HG02763 (cell line): ENCODE data around the gene CSTB.

Source experiments
- ATAC-seq: cut with Tn5 transposase; IDR thresholded peaks from one replicate; pipeline ENCODE4 v1.9.1; 2021; ENCODE audit warnings: mild to moderate bottlenecking, moderate library complexity; ENCODE audit not compliant: unreplicated experiment

The CSTB gene

DNA sequence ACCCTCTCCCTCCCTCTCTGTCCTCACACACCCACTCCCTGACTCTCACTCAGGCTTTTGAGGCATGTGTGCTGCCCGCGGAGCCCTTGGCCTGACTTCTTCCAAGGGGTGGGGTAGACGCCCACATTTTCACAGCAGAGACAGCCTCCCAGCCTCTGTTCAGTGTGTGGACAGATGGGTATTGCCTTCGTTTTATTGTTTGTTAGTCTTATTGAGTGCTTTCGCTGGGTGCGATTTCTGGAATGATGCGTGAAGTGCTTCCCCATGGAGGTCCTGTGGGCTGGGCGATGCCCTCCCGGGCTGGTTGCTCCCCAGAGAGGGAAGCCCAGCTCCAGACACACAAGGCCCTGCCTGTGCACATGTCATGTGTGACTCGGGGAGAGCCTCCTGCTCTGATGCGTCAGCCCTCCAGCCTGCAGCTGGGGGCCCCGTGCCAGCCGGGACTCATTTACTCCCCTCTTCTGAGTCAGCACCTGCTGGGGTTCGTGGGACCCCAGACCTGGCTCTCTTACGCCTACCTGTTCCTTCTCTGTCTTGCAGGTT is 42.5 kb downstream of the CSTB start:
- ATAC-seq, result no peak

GRCh38 chr21:43733060-43733459 is 43.0 kb downstream of the CSTB start:
- ATAC-seq, result no peak

- no peak for ATAC-seq
Observed at GRCh38 chr21:43731891-43732711, 44.0 kb downstream of the CSTB start.

DNA sequence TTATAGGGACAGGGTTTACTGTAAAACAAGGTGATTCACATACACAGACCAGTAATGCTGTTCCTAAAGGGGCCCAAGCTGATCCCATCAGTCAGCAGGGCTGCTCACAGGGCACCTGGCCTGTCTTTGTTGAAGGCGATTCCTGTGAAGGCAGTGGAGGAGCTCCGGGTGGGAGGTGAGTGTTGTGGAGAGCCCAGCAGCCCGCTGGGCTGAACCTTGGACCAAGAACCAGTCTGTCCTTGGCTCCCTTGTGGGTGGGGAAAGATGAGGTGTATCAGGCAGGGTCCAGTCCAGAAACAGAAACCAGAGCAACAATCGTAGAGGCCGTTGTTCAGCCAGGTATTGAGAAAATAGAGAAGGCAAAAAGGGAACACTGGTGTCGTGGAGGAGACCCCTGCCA is 44.6 kb downstream of the CSTB start:
- no peak for ATAC-seq

DNA sequence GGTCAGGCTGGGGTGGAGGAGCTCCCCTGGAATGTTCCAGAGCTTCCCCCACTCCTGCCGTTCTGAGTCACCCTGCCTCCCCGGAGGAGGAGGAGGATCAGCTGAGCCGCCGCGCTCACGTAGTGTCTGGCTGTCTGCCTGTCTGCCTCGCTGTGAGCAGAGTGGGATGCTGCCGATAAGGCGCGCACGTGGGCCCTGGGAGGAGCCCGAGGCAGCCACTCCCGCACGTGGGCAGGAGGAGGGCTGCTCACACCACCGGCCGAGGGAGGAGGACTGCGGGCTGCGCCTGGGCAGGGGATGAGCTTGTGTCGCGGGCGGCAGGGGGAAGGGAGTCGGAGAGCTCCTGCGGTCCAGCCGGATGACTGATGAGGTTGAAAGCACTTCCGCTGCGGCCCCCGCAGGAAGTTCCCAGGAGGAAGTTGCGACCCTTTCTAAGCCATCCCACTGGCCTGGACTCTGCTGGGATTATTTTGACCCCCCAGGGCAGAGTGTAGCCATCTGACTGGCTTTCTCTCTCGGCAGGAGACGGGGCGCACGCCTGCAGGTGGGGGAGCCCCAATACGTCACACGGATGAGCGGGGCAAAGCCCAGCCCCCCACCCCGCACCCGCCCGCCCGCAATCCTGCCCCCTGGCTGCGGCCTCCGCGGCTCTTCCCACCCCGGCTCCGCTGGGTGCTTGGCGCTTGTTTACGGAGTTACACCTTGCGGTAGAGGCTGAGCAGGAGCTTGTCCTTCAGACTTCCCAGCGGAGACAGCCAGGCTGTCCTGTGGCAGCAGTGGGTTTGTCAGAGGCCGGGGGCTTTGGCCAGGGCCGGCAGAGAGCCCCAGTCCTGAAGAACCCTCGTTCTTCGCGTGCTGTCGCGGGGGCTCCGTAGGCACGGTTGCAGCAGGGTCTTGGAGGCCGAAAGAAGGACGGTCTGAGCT is 47.4 kb downstream of the CSTB start:
- peak; percentile 66 for ATAC-seq

GRCh38 chr21:43728154-43728466 is 48.0 kb downstream of the CSTB start:
- ATAC-seq, result no peak

DNA sequence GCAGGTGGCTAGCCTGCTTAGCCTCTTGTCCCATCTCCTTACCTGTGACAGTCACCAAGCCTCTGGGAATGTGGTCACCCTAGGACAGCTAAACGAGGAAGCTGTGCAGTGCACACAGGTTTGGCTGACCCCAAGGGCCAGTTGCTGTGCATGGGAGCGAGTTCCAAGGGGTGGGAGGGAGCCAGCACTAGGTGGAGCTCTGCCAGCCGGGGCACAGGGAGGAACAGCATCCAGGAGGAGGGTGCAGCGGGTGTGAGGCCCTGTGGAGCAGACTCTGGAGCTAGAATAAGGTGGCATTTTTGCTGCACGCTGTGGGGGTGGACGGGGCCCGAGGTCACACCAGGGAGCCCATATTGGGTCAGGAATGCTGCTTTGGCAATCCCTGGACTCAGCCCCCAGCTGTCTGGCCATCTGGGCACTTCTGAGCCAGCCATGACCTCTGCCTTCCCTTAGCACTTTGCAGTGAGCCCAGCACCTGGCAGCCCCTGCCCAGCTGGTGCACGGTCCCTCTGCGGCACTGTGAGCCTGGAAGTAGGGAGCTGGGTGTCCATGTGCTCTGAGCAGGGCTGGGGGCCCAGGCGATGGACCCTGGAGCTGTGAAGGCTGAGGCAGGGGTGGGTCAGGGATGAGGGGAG is 48.5 kb downstream of the CSTB start:
- ATAC-seq, result no peak

DNA sequence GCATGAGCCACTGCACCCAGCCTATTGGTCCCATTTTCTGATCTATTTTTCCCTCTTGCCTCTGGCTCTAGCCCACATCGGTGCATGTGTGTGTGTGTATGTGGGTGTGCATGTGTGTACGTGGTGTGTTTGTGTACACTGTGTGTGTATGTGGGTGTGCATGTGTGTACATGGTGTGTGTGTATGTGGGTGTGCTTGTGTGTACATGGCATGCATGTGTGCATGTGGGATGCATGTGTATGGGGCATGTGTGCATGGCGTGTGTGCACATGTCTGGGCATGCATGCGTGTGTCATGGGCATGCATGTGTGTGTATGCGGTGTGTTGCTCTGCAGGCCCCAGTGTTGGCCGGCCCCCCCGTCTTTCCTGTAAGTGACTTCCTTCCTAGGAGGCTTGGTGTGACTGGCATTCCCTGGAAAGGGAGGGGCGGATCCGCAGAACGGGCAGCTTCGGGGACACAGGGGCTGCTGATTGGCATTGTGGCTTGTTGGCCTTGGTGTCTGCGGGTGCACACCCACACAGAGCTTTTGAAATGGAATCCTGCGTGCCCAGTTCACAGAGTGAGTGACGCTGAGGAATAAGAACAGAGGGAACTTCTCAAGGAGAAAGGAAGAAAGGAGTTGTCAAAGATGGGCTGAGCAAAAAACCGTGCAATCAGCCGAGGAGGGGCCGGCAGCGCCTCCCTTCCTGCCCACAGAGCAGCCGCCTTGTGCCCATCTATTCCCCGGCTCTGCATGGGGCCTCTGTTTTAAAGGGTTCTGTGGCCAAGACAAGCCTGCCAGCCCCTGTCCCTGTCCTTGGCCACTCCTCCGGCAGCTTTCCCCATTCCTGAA is 49.2 kb downstream of the CSTB start:
- no peak for ATAC-seq
